Measurements from ENCODE around the gene SMIM36. TPM values are rescaled to one million over a fixed set of nuclear protein-coding genes. Genes with fewer than 3 reads are reported as not detected.

Gene SMIM36
- total and polyA plus RNA-seq, 2 of the 8 experiments (the other 6 are each of a cell fraction or from before 2014, with no cell fraction given) = not detected

GRCh38 chr17:55448681-55449080 is 62.6 kb downstream of the SMIM36 start:
- Histone ChIP-seq H3K9ac (replicated peaks in 1 of 4; ENCODE audit: extremely low read depth in 1 of 4, low read depth in 3 of 4, low read length in 3 of 4) (no peak overlapping the region), H3K79me1 (ENCODE audit: low read depth, low read length) (no peaks in the 10 kb centered on the region), H2AFZ (ENCODE audit: low read length) (no peak overlapping the region), H3K4me3 (ENCODE audit: extremely low read depth in 1 of 4, insufficient read depth in 2 of 4, low read depth in 3 of 4, low read length in 4 of 4) (no peak overlapping the region), H2BK15ac (ENCODE audit: low read length) (no peak overlapping the region), H3K23me2 (ENCODE audit: low read depth, low read length) (no peaks in the 10 kb centered on the region), H4K5ac (ENCODE audit: insufficient read length, low read depth, low read length) (no peak overlapping the region), H3K4me1 (replicated peaks in 1 of 4; ENCODE audit: control insufficient read depth in 3 of 4, insufficient read depth in 4 of 4, low read length in 3 of 4) (peaks cover 0 to 7% (median 5%) of the 10 kb centered on the region in 4 experiments; a peak in 4 of 7 replicates), H2BK120ac (replicated peaks; ENCODE audit: low read depth, low read length) (no peak overlapping the region), H3K79me2 (ENCODE audit: control insufficient read depth in 1 of 2, insufficient read depth in 2 of 2, low read length in 2 of 2) (no peaks in the 10 kb centered on the region), H3K27me3 (replicated peaks in 1 of 4; ENCODE audit: control insufficient read depth in 3 of 4, extremely low read depth in 1 of 4, insufficient read depth in 3 of 4, low read length in 3 of 4) (no peaks in the 10 kb centered on the region), H3K18ac (ENCODE audit: extremely low read depth, low read length) (no peak overlapping the region), H3K36me3 (ENCODE audit: control insufficient read depth in 2 of 4, insufficient read depth in 4 of 4, low read length in 3 of 4) (no peaks in the 10 kb centered on the region), H3K27ac (ENCODE audit: low read depth, low read length) (no peak overlapping the region), H3K23ac (ENCODE audit: insufficient read length) (no peak overlapping the region), H4K20me1 (replicated peaks in 1 of 2; ENCODE audit: control insufficient read depth in 1 of 2, insufficient read depth in 2 of 2, low read length in 2 of 2) (no peaks in the 10 kb centered on the region), H3K14ac (ENCODE audit: insufficient read length) (no peak overlapping the region), H3K56ac (replicated peaks; ENCODE audit: insufficient read length, low read depth, low read length) (no peak overlapping the region), H3K9me3 (ENCODE audit: insufficient read depth in 2 of 2, low read depth in 1 of 2, low read length in 1 of 2) (no peaks in the 10 kb centered on the region), H2BK12ac (ENCODE audit: low read depth, low read length) (no peak overlapping the region), H2BK5ac (ENCODE audit: low read depth, low read length) (no peak overlapping the region), H2AK5ac (ENCODE audit: low read depth, low read length) (no peak overlapping the region), H3K4me2 (ENCODE audit: insufficient read depth in 1 of 2, low read depth in 2 of 2, low read length in 2 of 2) (no peak overlapping the region), H4K91ac (replicated peaks; ENCODE audit: insufficient read length, low read length) (no peak overlapping the region), H3K4ac (replicated peaks; ENCODE audit: insufficient read length, low read depth, low read length) (no peak overlapping the region), H4K8ac (ENCODE audit: extremely low read depth, insufficient read depth, low read length) (no peak overlapping the region), H2BK20ac (ENCODE audit: low read length) (no peak overlapping the region)
- FAIRE-seq = no peak
- POLR2A ChIA-PET (ENCODE audit: partially characterized antibody) = no interaction called here
- CTCF ChIA-PET (ENCODE audit: partially characterized antibody) = no interaction called here
- WGBS, 2 experiments (ENCODE audit: extremely low coverage in 1 of 2, insufficient coverage in 1 of 2, insufficient read length in 1 of 2, insufficient replicate concordance in 2 of 2, low coverage in 1 of 2, low lambda C conversion rate in 2 of 2, missing lambda C conversion rate in 1 of 2) = 66% methylated on average over 4 of the region's 4 CpGs; no CpG with 5 or more reads in 1 of the 2 experiments
- DNase-seq (ENCODE audit: low read depth in 1 of 2, low spot score in 2 of 2) = no peak
- no peak for TF ChIP-seq FOSL1 (IDR thresholded peaks at IDR 0.05; ENCODE audit: insufficient read depth, low read depth, low read length)
- no peak for TF ChIP-seq CTBP2 (IDR thresholded peaks at IDR 0.05; ENCODE audit: borderline replicate concordance, insufficient read depth, insufficient read length, low read length)

All from H1 (cell line).